GM12878 (cell line): Measurements from ENCODE around the gene TMEM132C. TPM values are rescaled to one million over a fixed set of nuclear protein-coding genes. Genes with fewer than 3 reads are reported as not detected.

Experiments used
- ATAC-seq: fragments of 200-7000 bp; cut with Tn5 transposase; 3 replicates; pipeline ENCODE4 v1.9.1; 2020; ENCODE audit warnings: mild to moderate bottlenecking, moderate library complexity
- BruUV-seq: library from RNA; stranded (reverse); fragments of 400-500 nt; replicated peaks from 2 replicates; lab custom pipeline; 2021; lab: Mats Ljungman, UMichigan
- CTCF ChIA-PET: fragments of 300-600 bp; sonication (Branson Sonifier 250); formaldehyde crosslinking; extraction: SDS; loops from one replicate; lab custom pipeline; 2021; ENCODE audit warnings: inconsistent platforms; lab: Yijun Ruan, JAX
- POLR2A ChIA-PET: fragments of 350-600 bp; formaldehyde crosslinking; extraction: SDS; loops from one replicate; lab custom pipeline; 2021; ENCODE audit warnings: inconsistent platforms; lab: Charles Lee
- RAD21 ChIA-PET: fragments of 300-600 bp; sonication (Branson Sonifier 250); formaldehyde crosslinking; loops from one replicate; lab custom pipeline; 2023; ENCODE audit warnings: antibody characterized with exemption; ENCODE audit not compliant: unreplicated experiment; lab: Charles Lee
- SMC1A ChIA-PET: fragments of 300-600 bp; sonication (Branson Sonifier 250); formaldehyde crosslinking; loops from one replicate; lab custom pipeline; 2023; ENCODE audit not compliant: unreplicated experiment, uncharacterized antibody; lab: Charles Lee
- DNase-seq: peaks from one replicate; pipeline ENCODE4 v3.0.0-alpha.2; 2011; ENCODE audit warnings: low read depth, low spot score
- FAIRE-seq: peaks from 3 replicates; lab custom pipeline; 2011; peaks lifted over from hg19 to GRCh38; lab: Jason Lieb, UNC
- H2AFZ ChIP-seq: 2 replicates; pipeline ENCODE4 v1.6.0; 2011; ENCODE audit warnings: low read depth, low read length, control low read depth; ENCODE audit not compliant: control insufficient read depth
- H3K27ac ChIP-seq: 2 replicates; pipeline ENCODE4 v1.5.1; 2011; ENCODE audit warnings: control low read depth; ENCODE audit not compliant: control insufficient read depth, insufficient read depth
- H3K27me3 ChIP-seq, 2 experiments: replicated peaks in 1 of 2; 2 replicates each; pipeline versions ENCODE4 v1.6.0 to v1.6.1; 2011; ENCODE audit warnings: low read length in 1 of 2; ENCODE audit not compliant: control insufficient read depth in 2 of 2, insufficient read depth in 2 of 2
- H3K36me3 ChIP-seq, 2 experiments: 2 replicates each; pipeline ENCODE4 v1.5.1; 2011; ENCODE audit warnings: low read length in 1 of 2; ENCODE audit not compliant: control insufficient read depth in 2 of 2, insufficient read depth in 2 of 2
- H3K4me1 ChIP-seq: 2 replicates; pipeline ENCODE4 v1.6.1; 2011; ENCODE audit warnings: mild to moderate bottlenecking, low read length, moderate library complexity, mixed read lengths; ENCODE audit not compliant: control insufficient read depth, insufficient read depth
- H3K4me2 ChIP-seq: 2 replicates; pipeline ENCODE4 v1.6.0; 2011; ENCODE audit warnings: control low read depth; ENCODE audit not compliant: control insufficient read depth, insufficient read depth
- H3K4me3 ChIP-seq: fragments of 200-600 bp; sonication (generic); 2 replicates; pipeline ENCODE4 v1.5.1; 2016
- H3K79me2 ChIP-seq: 2 replicates; pipeline ENCODE4 v1.6.0; 2011; ENCODE audit warnings: low read length; ENCODE audit not compliant: control insufficient read depth, insufficient read depth
- H3K9ac ChIP-seq: 2 replicates; pipeline ENCODE4 v1.8.0; 2011; ENCODE audit warnings: low read length, control low read depth, mixed read lengths; ENCODE audit not compliant: control insufficient read depth, insufficient read depth
- H3K9me3 ChIP-seq: replicated peaks from 3 replicates; pipeline ENCODE4 v1.5.1; 2011; ENCODE audit warnings: mild to moderate bottlenecking, low read length; ENCODE audit not compliant: control insufficient read depth, insufficient read depth
- H4K20me1 ChIP-seq: 2 replicates; pipeline ENCODE4 v1.6.0; 2011; ENCODE audit not compliant: control insufficient read depth, insufficient read depth
- BRCA1 ChIP-seq: IDR thresholded peaks from 2 replicates; pipeline ENCODE4 v1.6.1; 2011; ENCODE audit warnings: low read depth, low read length, improper control_type of control experiment
- CEBPB ChIP-seq, 2 experiments: fragments of 150-350 bp in 1 of 2; IDR thresholded peaks; 2 replicates each; pipeline ENCODE4 v1.6.1; 2012 to 2014; ENCODE audit warnings: low read depth in 2 of 2, low read length in 2 of 2, borderline replicate concordance in 1 of 2, inconsistent platforms in 1 of 2
- CHD4 ChIP-seq: fragments of 200-600 bp; sonication (generic); IDR thresholded peaks from 2 replicates; pipeline ENCODE4 v1.6.1; 2016; ENCODE audit warnings: mild to moderate bottlenecking
- E2F8 ChIP-seq: fragments of 450-650 bp; IDR thresholded peaks from 2 replicates; pipeline ENCODE4 v1.6.1; 2018; ENCODE audit warnings: mild to moderate bottlenecking, low read depth, moderate library complexity; ENCODE audit not compliant: partially characterized antibody
- EZH2 ChIP-seq: IDR thresholded peaks from 2 replicates; pipeline ENCODE4 v1.6.1; 2012; ENCODE audit warnings: low read depth, mild to moderate bottlenecking, control low read depth, inconsistent platforms, low read length, borderline replicate concordance; ENCODE audit not compliant: control insufficient read depth
- FOS ChIP-seq: IDR thresholded peaks from 3 replicates; pipeline ENCODE4 v1.6.1; 2011; ENCODE audit warnings: borderline replicate concordance; ENCODE audit not compliant: insufficient read length; ENCODE audit errors: extremely low read depth
- MLLT1 ChIP-seq: fragments of 450-650 bp; IDR thresholded peaks from 2 replicates; pipeline ENCODE4 v1.6.1; 2016; ENCODE audit warnings: mild to moderate bottlenecking
- NFYB ChIP-seq: IDR thresholded peaks from 2 replicates; pipeline ENCODE4 v1.6.1; 2011; ENCODE audit warnings: low read depth, mild to moderate bottlenecking, low read length, improper control_type of control experiment, moderate library complexity; ENCODE audit not compliant: insufficient read depth
- NR2C1 ChIP-seq: fragments of 450-650 bp; IDR thresholded peaks from 2 replicates; pipeline ENCODE4 v1.6.1; 2017; ENCODE audit warnings: antibody characterized with exemption, mild to moderate bottlenecking, moderate library complexity
- SIX5 ChIP-seq: IDR thresholded peaks from 2 replicates; pipeline ENCODE4 v1.6.1; 2011; ENCODE audit warnings: mild to moderate bottlenecking, low read depth, low read length, moderate library complexity; ENCODE audit not compliant: severe bottlenecking
- SPI1 ChIP-seq: IDR thresholded peaks from 2 replicates; pipeline ENCODE4 v1.6.1; 2011; ENCODE audit warnings: low read depth, mild to moderate bottlenecking, low read length, moderate library complexity, borderline replicate concordance; ENCODE audit not compliant: insufficient read depth
- USF2 ChIP-seq: IDR thresholded peaks from 2 replicates; pipeline ENCODE4 v1.6.1; 2011; ENCODE audit warnings: low read depth, low read length, improper control_type of control experiment, borderline replicate concordance
- ZNF687 ChIP-seq: fragments of 450-650 bp; IDR thresholded peaks from 2 replicates; pipeline ENCODE4 v1.6.1; 2017; ENCODE audit warnings: mild to moderate bottlenecking, moderate library complexity
- ZSCAN29 ChIP-seq: fragments of 450-650 bp; IDR thresholded peaks from 2 replicates; pipeline ENCODE4 v1.6.1; 2017; ENCODE audit warnings: mild to moderate bottlenecking, moderate library complexity
- ZZZ3 ChIP-seq: IDR thresholded peaks from 2 replicates; pipeline ENCODE4 v1.6.1; 2011; ENCODE audit warnings: low read depth; ENCODE audit not compliant: control insufficient read depth, insufficient read length
- WGBS: methylation state at CpG from one replicate; pipeline ENCODE4 v1.1.6; 2016; ENCODE audit warnings: low lambda C conversion rate; ENCODE audit not compliant: insufficient replicate concordance, insufficient coverage; ENCODE audit errors: missing lambda C conversion rate; 5-methylcytosine and 5-hydroxymethylcytosine counted together
- in situ Hi-C: fragments of 300-500 bp; cut with MboI; formaldehyde crosslinking; loops from 9 replicates; pipeline ENCODE4 v1.14.3; 2018; ENCODE audit warnings: mixed read lengths
- intact Hi-C: fragments of 100-400 bp; cut with micrococcal nuclease; formaldehyde crosslinking; loops from one replicate; pipeline ENCODE4 v1.14.2; 2022; ENCODE audit not compliant: unreplicated experiment
- polyA plus RNA-seq, 11 experiments: library from polyadenylated mRNA; depleted of rRNA in 4 of 11; unstranded in 6 of 11; stranded (reverse) in 5 of 11; fragments of >200 nt; fragmentation: Nextera tagmentation in 4 of 11; fragmentation: Illumina TruSeq in 1 of 11; extraction: Ambion mirVana in 4 of 11; extraction: Trizol in 1 of 11; gene quantifications; 1 replicate in 1 of 11; 2 replicates in 10 of 11; pipeline versions ENCODE4 v1.2.1 to v1.2.3, GENCODE V29; 2011 to 2016; ENCODE audit warnings: inconsistent platforms in 2 of 11, missing spikeins in 2 of 11, low read depth in 1 of 11
- total RNA-seq, 4 experiments: library from RNA; depleted of rRNA in 3 of 4; stranded (reverse); fragments of >200 nt in 3 of 4; fragmentation: Illumina TruSeq in 1 of 4; extraction: Trizol in 1 of 4; gene quantifications; 2 replicates each; pipeline versions ENCODE4 v1.2.1 to v1.2.3, GENCODE V29; 2013 to 2021

The TMEM132C gene
- total and polyA plus RNA-seq, 10 of the 15 experiments (the other 5 are each of a cell fraction or from before 2014, with no cell fraction given): not detected

- no peaks in the 10 kb centered on the region; a peak in 1 of 4 replicates for H3K27me3 ChIP-seq
- TF ChIP-seq CEBPB (IDR thresholded peaks at IDR 0.05; ENCODE audit: borderline replicate concordance in 1 of 2, low read depth in 2 of 2, low read length in 2 of 2): no peak
- TF ChIP-seq MLLT1: no peak
- TF ChIP-seq E2F8: no peak
- TF ChIP-seq CHD4: no peak
- no peak for TF ChIP-seq ZSCAN29
- no peak for TF ChIP-seq BRCA1
- TF ChIP-seq USF2: no peak
- no peak for TF ChIP-seq SIX5
- TF ChIP-seq SPI1: no peak
- TF ChIP-seq FOS: no peak
- no peak for TF ChIP-seq EZH2
- no peak for TF ChIP-seq ZZZ3
- TF ChIP-seq NR2C1: no peak
- no peak for TF ChIP-seq ZNF687
- TF ChIP-seq NFYB: no peak
Measured at GRCh38 chr12:128726886-128727285, 459.9 kb downstream of the TMEM132C start.

More at GRCh38 chr12:128726886-128727285, 459.9 kb downstream of the TMEM132C start:
- ATAC-seq (no peak), DNase-seq (no peak), FAIRE-seq (no peak)
- Histone ChIP-seq H2AFZ (no peak overlapping the region), H3K9ac (no peak overlapping the region), H3K79me2 (no peaks in the 10 kb centered on the region), H3K36me3 (no peaks in the 10 kb centered on the region), H3K4me2 (no peak overlapping the region), H4K20me1 (no peaks in the 10 kb centered on the region), H3K9me3 (no peaks in the 10 kb centered on the region; the same call in 2 of the 3 replicates), H3K4me1 (peaks cover 3% of the 10 kb centered on the region; the same call in 1 of the 2 replicates), H3K27ac (no peak overlapping the region), H3K4me3 (no peak overlapping the region)
- POLR2A ChIA-PET: no interaction called here
- no TSS peak for BruUV-seq
- SMC1A ChIA-PET: interaction anchor here (1.4 kb wide), 1 partner anchor 9 kb away, joined by 4 read pairs; no protein-coding TSS in a partner anchor
- CTCF ChIA-PET: interaction anchor here (0.6 kb wide), 1 partner anchor 9 kb away, joined by 3 read pairs; no protein-coding TSS in a partner anchor
- intact Hi-C loops: no loop called here
- in situ Hi-C loops: no loop called here
- WGBS: 95% methylated on average over 1 of the region's 1 CpG
- RAD21 ChIA-PET: no interaction called here
